ENCODE results near the gene C9orf78. TPM values are rescaled to one million over a fixed set of nuclear protein-coding genes. Genes with fewer than 3 reads are reported as not detected.
A peak's percentile ranks its signal among the peaks of the same experiment; 100 is the strongest.

C9orf78 gene
- total RNA-seq, 2 experiments from 2014 or later = 44.5 to 51.7 TPM

GRCh38 chr9:129836311-129837007 lies 1.4 kb upstream of the C9orf78 start:
- ATAC-seq (no peak), DNase-seq (peak; percentile 76)
- TF ChIP-seq CTCF (IDR thresholded peaks at IDR 0.05) = no peak
- POLR2A ChIA-PET = interaction anchor here (0.6 to 4.4 kb wide), 13 partner anchors 10 to 203 kb away, joined by 3 to 44 read pairs (median 4); partner anchors contain the start of gene PTGES
- CTCF ChIA-PET = interaction anchor here (0.8 kb wide), 1 partner anchor 49 kb away, joined by 3 read pairs; no protein-coding TSS in a partner anchor
- H3K36me3 Mint-ChIP-seq (ENCODE audit: low read depth) = peaks cover 35% of the 10 kb centered on the region
- peak overlapping the region; percentile 95 for H3K27ac Mint-ChIP-seq
- H3K4me3 Mint-ChIP-seq = peak overlapping the region; percentile 85
- H3K4me1 Mint-ChIP-seq (ENCODE audit: low read depth) = peaks cover 61% of the 10 kb centered on the region
- no peaks in the 10 kb centered on the region for H3K27me3 Mint-ChIP-seq
- H3K9me3 Mint-ChIP-seq = no peaks in the 10 kb centered on the region
- intact Hi-C loops (cut with micrococcal nuclease) = no loop called here

GRCh38 chr9:129835860-129836223 lies 767 bp upstream of the C9orf78 start:
- H3K36me3 Mint-ChIP-seq (ENCODE audit: low read depth) = peaks cover 38% of the 10 kb centered on the region
- intact Hi-C loops (cut with micrococcal nuclease) = no loop called here

DNA sequence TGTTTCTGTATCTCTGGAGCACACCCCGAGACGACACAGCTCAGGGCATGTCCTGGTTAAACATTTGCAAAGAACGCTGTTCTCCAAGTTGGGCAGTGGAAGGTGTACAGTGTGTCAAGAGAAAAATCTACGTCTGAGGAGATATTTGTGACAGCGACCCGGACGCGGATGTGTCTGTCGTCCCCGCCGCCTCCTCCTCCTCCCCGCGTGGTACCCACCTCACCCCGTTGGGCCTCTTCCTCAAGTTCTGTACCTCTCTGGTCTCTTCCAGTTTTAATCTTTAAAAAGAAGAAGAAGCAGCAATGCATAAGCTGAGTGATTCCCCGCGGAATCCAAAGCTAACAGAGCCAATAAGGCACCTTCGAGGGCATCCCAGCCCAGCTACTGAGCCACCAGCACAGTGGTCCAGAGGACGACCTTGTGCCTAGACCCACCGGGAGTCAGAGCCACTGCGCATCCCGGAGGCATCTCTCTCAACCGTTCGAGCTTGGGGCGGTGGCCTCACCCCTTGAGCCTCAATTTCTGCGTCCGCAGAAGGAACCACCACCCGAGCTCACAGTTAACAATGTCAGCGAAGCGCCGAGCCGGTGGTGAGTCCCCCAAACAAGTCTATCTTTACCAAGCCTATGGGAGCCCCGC lies 467 bp downstream of the C9orf78 start:
- Mint-ChIP-seq H3K36me3 (ENCODE audit: low read depth) (peaks cover 46% of the 10 kb centered on the region), H3K9me3 (no peaks in the 10 kb centered on the region), H3K4me3 (peak overlapping the region; percentile 85), H3K27me3 (no peaks in the 10 kb centered on the region), H3K4me1 (ENCODE audit: low read depth) (peaks cover 49% of the 10 kb centered on the region), H3K27ac (peak overlapping the region; percentile 92)
- ChIA-PET POLR2A (interaction anchor here (0.8 to 4.4 kb wide), 12 partner anchors 8 to 52 kb away, joined by 3 to 44 read pairs (median 6); partner anchors contain the start of genes TOR1A and TOR1B), CTCF (interaction anchor here (1.2 kb wide), 1 partner anchor 34 kb away, joined by 4 read pairs; no protein-coding TSS in a partner anchor)
- no peak for ATAC-seq
- TF ChIP-seq CTCF (IDR thresholded peaks at IDR 0.05) = no peak
- DNase-seq = peak; percentile 60
- intact Hi-C loops (cut with micrococcal nuclease) = loop anchor here (5.0 kb wide), 1 partner anchor 48 kb away; no protein-coding TSS in a partner anchor

More at GRCh38 chr9:129835860-129836223, 767 bp upstream of the C9orf78 start:
- no peak for ATAC-seq
- Mint-ChIP-seq H3K9me3 (no peaks in the 10 kb centered on the region), H3K27me3 (no peaks in the 10 kb centered on the region), H3K4me1 (ENCODE audit: low read depth) (peaks cover 56% of the 10 kb centered on the region), H3K4me3 (peak overlapping the region; percentile 85), H3K27ac (peak overlapping the region; percentile 95)
- DNase-seq = peak; percentile 41
- ChIA-PET POLR2A (interaction anchor here (0.6 to 4.4 kb wide), 15 partner anchors 9 to 203 kb away, joined by 3 to 44 read pairs (median 4); no protein-coding TSS in a partner anchor), CTCF (interaction anchor here (1.0 kb wide), 1 partner anchor 25 kb away, joined by 3 read pairs; no protein-coding TSS in a partner anchor)
- TF ChIP-seq CTCF (IDR thresholded peaks at IDR 0.05) = no peak

- peaks cover 58% of the 10 kb centered on the region for H3K36me3 Mint-ChIP-seq (ENCODE audit: low read depth)
- intact Hi-C loops (cut with micrococcal nuclease) = loop anchor here (5.0 kb wide), 1 partner anchor 49 kb away; no protein-coding TSS in a partner anchor
- H3K4me1 Mint-ChIP-seq (ENCODE audit: low read depth) = peaks cover 34% of the 10 kb centered on the region
- H3K27me3 Mint-ChIP-seq = no peaks in the 10 kb centered on the region
- ChIA-PET CTCF (no interaction called here), POLR2A (no interaction called here)
- no peaks in the 10 kb centered on the region for H3K9me3 Mint-ChIP-seq
- ATAC-seq (no peak), DNase-seq (no peak)
- no peak for TF ChIP-seq CTCF (IDR thresholded peaks at IDR 0.05)
- peak overlapping the region; percentile 85 for H3K4me3 Mint-ChIP-seq
- H3K27ac Mint-ChIP-seq = peak overlapping the region; percentile 13
Observed at GRCh38 chr9:129832982-129833381, 2.1 kb downstream of the C9orf78 start.
